Chondrocyte (in vitro differentiated cells): ENCODE measurements around the gene EHD3. TPM values are rescaled to one million over a fixed set of nuclear protein-coding genes. Genes with fewer than 3 reads are reported as not detected.

Experiments used
- DNase-seq: peaks from one replicate; pipeline ENCODE4 v3.0.0; 2021; ENCODE audit warnings: mixed read lengths, low spot score
- H3K27ac Mint-ChIP-seq: one replicate; pipeline ENCODE4 v1.8.0; 2021; ENCODE audit warnings: mild to moderate bottlenecking, moderate library complexity, mixed read lengths; ENCODE audit not compliant: unreplicated experiment
- H3K27me3 Mint-ChIP-seq: 2 replicates; pipeline ENCODE4 v1.8.0; 2021; ENCODE audit warnings: low read depth, mixed read lengths
- H3K36me3 Mint-ChIP-seq: 2 replicates; pipeline ENCODE4 v1.8.0; 2021; ENCODE audit warnings: low read depth, mixed read lengths
- H3K4me1 Mint-ChIP-seq: 2 replicates; pipeline ENCODE4 v1.8.0; 2021; ENCODE audit warnings: low read depth, mild to moderate bottlenecking, mixed read lengths
- H3K4me3 Mint-ChIP-seq: one replicate; pipeline ENCODE4 v1.8.0; 2021; ENCODE audit warnings: mild to moderate bottlenecking, moderate library complexity, mixed read lengths; ENCODE audit not compliant: unreplicated experiment
- H3K9me3 Mint-ChIP-seq: 2 replicates; pipeline ENCODE4 v1.8.0; 2021; ENCODE audit warnings: low read depth, mixed read lengths
- total RNA-seq: library from RNA; stranded (reverse); gene quantifications from 3 replicates; pipeline ENCODE4 v1.2.1, GENCODE V29; 2021
- TF ChIP-seq, protein P1 (sequence below): fragments of 200-600 bp; sonication (generic); IDR thresholded peaks from 2 replicates; pipeline ENCODE4 v1.5.0; 2021; ENCODE audit warnings: antibody characterized with exemption, mild to moderate bottlenecking, moderate library complexity

EHD3 gene
- total RNA-seq, 1 donor from 2014 or later, result 24.0 TPM

DNA sequence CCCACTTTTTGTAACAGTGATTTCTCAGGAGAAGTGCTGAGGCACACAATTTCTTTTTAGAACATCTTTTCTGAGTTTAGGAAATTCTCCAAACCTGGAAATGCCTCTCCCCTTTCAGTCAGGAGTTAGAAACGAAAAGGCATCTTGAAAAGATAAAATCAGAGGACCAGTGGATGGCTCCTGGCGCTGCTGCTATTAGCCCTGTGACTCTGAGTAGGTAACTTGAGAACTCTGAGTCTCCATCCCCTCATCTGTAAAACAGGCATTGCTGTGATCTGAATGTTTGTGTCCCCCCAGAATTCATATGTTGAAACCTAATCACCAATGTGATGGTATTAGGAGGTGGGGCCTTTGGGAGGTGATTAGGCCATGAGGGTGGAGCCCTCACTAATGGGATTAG, 50.2 kb downstream of the EHD3 start:
- H3K27ac Mint-ChIP-seq, result no peak overlapping the region
- no peak for DNase-seq
- H3K36me3 Mint-ChIP-seq, result no peaks in the 10 kb centered on the region
- H3K4me3 Mint-ChIP-seq, result no peak overlapping the region
- no peaks in the 10 kb centered on the region for H3K9me3 Mint-ChIP-seq
- peaks cover 25% of the 10 kb centered on the region for H3K4me1 Mint-ChIP-seq
- TF ChIP-seq, protein P1, sequence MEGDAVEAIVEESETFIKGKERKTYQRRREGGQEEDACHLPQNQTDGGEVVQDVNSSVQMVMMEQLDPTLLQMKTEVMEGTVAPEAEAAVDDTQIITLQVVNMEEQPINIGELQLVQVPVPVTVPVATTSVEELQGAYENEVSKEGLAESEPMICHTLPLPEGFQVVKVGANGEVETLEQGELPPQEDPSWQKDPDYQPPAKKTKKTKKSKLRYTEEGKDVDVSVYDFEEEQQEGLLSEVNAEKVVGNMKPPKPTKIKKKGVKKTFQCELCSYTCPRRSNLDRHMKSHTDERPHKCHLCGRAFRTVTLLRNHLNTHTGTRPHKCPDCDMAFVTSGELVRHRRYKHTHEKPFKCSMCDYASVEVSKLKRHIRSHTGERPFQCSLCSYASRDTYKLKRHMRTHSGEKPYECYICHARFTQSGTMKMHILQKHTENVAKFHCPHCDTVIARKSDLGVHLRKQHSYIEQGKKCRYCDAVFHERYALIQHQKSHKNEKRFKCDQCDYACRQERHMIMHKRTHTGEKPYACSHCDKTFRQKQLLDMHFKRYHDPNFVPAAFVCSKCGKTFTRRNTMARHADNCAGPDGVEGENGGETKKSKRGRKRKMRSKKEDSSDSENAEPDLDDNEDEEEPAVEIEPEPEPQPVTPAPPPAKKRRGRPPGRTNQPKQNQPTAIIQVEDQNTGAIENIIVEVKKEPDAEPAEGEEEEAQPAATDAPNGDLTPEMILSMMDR, result no peak
- H3K27me3 Mint-ChIP-seq, result no peaks in the 10 kb centered on the region

DNA sequence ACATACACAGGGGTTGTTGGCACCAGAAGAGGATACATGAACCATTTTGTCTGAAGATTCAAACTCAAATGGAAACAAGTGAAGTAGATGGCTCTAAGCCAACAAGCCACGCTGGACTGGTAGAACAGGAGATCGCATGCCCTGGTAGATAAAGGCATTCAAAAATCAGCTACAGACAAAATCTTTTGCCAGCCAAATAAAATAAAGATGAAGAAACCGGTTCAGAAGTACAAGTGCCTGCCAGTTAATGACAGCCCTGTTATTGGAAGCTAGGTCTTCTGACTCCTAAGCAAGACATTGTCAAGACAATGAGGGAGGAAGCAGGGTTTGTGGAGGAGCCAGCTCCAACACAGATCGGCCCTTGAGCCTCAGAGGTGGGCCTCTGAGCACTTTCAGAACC, 52.3 kb downstream of the EHD3 start:
- no peaks in the 10 kb centered on the region for H3K9me3 Mint-ChIP-seq
- no peaks in the 10 kb centered on the region for H3K27me3 Mint-ChIP-seq

DNA sequence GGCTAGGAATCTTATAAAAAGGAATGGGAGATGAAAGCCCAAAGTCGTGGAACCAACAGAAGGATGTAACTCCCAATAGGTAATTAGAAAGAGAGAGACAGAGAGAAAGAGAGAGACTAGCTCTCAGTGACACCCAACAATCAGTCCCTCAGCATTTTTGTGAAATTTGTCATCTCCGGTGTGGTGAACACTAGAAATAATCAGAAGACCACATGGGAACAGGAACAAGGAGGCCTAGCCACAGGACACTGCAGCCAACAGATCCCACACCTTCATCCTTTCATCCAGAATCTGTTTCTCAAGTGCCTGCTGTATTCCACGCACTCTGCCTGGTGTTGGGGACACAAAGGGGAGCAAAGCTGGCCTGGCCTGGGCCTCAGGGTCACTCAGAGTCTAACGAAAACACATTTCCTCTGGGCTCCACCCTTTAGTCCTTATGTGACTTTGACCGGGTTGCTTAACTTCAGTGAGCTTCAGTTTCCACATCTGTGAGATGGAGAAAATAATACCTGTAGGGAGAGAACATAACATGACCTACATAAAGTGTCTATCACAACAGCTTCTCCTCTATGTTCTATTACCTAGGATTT, 53.1 kb downstream of the EHD3 start:
- Mint-ChIP-seq H3K9me3 (no peaks in the 10 kb centered on the region), H3K27me3 (no peaks in the 10 kb centered on the region), H3K27ac (no peak overlapping the region), H3K36me3 (no peaks in the 10 kb centered on the region), H3K4me1 (peaks cover 25% of the 10 kb centered on the region), H3K4me3 (no peak overlapping the region)
- DNase-seq, result no peak
- TF ChIP-seq, protein P1, result no peak

More for the DNA sequence above, 52.3 kb downstream of the EHD3 start:
- no peak for DNase-seq
- Mint-ChIP-seq H3K4me1 (peaks cover 25% of the 10 kb centered on the region), H3K4me3 (no peak overlapping the region), H3K36me3 (no peaks in the 10 kb centered on the region), H3K27ac (no peak overlapping the region)
- TF ChIP-seq, protein P1, result no peak

DNA sequence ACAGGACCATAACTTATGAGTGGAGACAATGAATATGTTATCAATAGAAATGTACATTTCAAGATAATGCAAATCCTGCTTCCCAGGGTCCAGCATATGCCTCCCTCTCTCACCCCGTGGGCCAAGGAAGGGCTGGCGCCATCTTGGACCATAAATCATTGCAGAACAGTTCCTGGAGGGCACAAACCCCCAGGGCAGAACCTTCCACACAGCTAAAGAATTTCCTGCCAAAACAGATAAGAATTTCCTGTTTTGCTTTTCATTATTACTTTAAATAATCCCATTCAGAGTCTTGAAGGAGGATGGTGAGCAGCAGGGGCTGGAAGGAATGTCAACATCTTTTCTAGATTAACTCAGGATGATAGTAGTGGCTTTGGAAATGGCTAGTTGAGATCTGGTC, 53.7 kb downstream of the EHD3 start:
- no peak for DNase-seq
- no peaks in the 10 kb centered on the region for H3K9me3 Mint-ChIP-seq
- no peak overlapping the region for H3K4me3 Mint-ChIP-seq
- H3K36me3 Mint-ChIP-seq, result no peaks in the 10 kb centered on the region
- no peaks in the 10 kb centered on the region for H3K27me3 Mint-ChIP-seq
- H3K27ac Mint-ChIP-seq, result no peak overlapping the region
- TF ChIP-seq, protein P1, result no peak
- H3K4me1 Mint-ChIP-seq, result peaks cover 25% of the 10 kb centered on the region

DNA sequence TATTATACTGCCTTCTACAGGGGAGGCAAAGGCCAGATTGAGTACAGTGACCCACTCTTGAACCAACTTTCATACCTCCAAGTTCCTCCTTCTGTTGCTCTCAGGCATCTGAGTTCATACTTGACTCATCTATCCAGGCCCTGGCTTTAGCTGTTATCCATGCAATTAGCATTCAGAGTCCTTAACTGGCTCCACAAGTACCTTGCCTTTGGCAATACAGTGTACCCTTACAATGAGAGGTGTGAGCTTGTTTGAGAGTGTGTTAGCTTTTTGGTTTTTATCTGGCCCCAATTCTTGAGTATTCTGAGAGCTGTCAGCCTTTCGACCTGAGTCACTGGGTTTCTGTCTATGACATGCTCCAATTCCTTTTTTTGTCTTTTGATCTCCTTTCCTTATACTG, 60.2 kb downstream of the EHD3 start:
- Mint-ChIP-seq H3K4me3 (no peak overlapping the region), H3K4me1 (peaks cover 27% of the 10 kb centered on the region), H3K27me3 (no peaks in the 10 kb centered on the region), H3K27ac (no peak overlapping the region), H3K9me3 (no peaks in the 10 kb centered on the region), H3K36me3 (no peaks in the 10 kb centered on the region)
- no peak for DNase-seq
- TF ChIP-seq, protein P1, result no peak
